ENCODE data around the gene TAB2. TPM values are rescaled to one million over a fixed set of nuclear protein-coding genes. Genes with fewer than 3 reads are reported as not detected.
"Not testable (repeated sequence)": the region's sequence is repeated elsewhere in the genome, so short reads cannot be mapped to it uniquely, and the experiment has no call there.

The TAB2 gene
- total and polyA plus RNA-seq, 9 donors = 31.2 to 67.6 (median 55.9) TPM

DNA sequence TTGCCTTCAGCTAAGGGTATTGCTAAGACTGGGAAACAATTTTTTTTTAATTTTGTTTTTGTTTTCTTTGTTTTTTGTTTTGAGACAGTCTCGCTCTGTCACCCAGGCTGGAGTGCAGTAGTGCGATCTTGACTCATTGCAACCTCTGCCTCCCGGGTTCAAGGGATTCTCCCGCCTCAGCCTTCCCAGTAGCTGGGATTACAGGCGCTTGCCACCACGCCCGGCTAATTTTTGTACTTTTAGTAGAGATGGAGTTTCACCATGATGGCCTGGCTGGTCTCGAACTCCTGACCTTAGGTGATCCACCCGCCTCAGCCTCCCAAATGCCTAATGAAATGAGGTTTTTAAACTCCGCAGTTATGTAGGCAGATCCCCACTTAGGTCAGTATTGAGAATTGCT is 2.5 kb downstream of the TAB2 start:
- not testable (repeated sequence) for H3K27ac ChIP-seq (ENCODE audit: low read length); H3K27me3 ChIP-seq (ENCODE audit: control insufficient read depth, insufficient read depth, low read length); DNase-seq; H3K36me3 ChIP-seq (ENCODE audit: control insufficient read depth, insufficient read depth, low read length); H3K4me3 ChIP-seq (ENCODE audit: low read length); H3K4me1 ChIP-seq (ENCODE audit: control insufficient read depth, insufficient read depth, low read length); H3K9me3 ChIP-seq (replicated peaks; ENCODE audit: control insufficient read depth, low read depth, low read length)
- no CpG with 5 or more reads among the region's 10 CpGs for WGBS (ENCODE audit: insufficient coverage)

DNA sequence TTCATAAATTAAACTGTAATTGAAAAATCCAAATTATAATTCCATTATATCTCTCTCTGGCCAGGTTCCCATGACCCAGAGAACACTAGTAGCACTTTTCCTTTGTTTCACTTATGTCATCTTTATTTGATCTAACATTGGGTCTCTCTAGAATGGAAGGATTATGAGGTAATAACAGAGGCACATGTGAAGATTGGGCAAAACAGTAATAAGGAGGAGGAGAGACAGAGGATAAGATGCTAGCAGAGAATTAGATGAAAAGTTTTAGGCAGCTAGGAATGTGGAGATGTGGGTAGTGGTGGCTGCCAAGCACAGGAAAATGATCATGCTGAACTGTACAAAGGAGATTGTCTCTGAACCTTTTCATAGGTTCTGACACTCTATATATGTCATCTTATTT is 3.3 kb downstream of the TAB2 start:
- Histone ChIP-seq H3K9me3 (replicated peaks; ENCODE audit: control insufficient read depth, low read depth, low read length) (no peaks in the 10 kb centered on the region), H3K4me1 (ENCODE audit: control insufficient read depth, insufficient read depth, low read length) (no peaks in the 10 kb centered on the region), H3K27me3 (ENCODE audit: control insufficient read depth, insufficient read depth, low read length) (no peaks in the 10 kb centered on the region), H3K36me3 (ENCODE audit: control insufficient read depth, insufficient read depth, low read length) (no peaks in the 10 kb centered on the region), H3K4me3 (ENCODE audit: low read length) (no peak overlapping the region), H3K27ac (ENCODE audit: low read length) (no peak overlapping the region)
- DNase-seq = no peak

DNA sequence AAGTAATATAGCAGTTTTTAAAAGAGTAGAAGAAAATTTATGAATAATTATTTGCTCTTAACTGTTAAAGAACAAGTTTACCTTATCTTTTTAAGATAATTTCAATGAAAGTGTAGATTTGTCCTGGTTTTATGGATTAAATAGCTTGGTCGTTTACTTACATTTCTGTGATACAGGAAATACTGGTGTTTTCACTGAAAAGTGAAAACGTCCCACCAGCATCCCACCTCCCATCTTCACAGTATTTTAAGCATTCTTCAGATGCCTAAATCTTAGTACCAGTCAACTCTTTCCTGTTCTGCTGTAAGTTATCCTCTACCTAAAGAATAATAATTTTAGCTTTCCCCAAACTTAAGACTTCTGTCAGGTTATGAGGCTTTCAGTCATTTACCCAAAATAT is 5.8 kb downstream of the TAB2 start:
- H3K9me3 ChIP-seq (replicated peaks; ENCODE audit: control insufficient read depth, low read depth, low read length) = no peaks in the 10 kb centered on the region
- H3K4me1 ChIP-seq (ENCODE audit: control insufficient read depth, insufficient read depth, low read length) = no peaks in the 10 kb centered on the region
- DNase-seq = no peak
- no peaks in the 10 kb centered on the region for H3K27me3 ChIP-seq (ENCODE audit: control insufficient read depth, insufficient read depth, low read length)
- H3K27ac ChIP-seq (ENCODE audit: low read length) = no peak overlapping the region
- 50% methylated on average over 1 of the region's 2 CpGs for WGBS (ENCODE audit: insufficient coverage)
- no peak overlapping the region for H3K4me3 ChIP-seq (ENCODE audit: low read length)
- H3K36me3 ChIP-seq (ENCODE audit: control insufficient read depth, insufficient read depth, low read length) = no peaks in the 10 kb centered on the region

DNA sequence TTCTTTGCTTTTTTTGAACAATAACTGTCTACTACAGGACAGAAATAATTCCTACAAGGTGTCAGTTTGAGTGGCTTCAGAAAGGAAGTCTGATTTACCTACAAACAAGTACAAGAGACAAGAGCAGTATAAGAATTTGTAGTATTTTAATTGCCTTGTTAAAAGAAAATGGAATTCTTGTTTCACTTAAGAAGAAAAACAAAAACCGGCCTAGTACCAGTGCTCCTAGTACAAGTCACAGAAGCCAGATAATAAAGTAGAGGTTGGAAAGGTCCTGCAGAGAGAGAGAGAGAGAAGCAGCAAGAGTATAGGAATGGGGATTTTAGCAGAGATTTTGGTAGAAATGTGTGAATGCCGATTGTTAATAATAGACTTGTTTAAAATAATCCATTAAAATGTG is 6.4 kb downstream of the TAB2 start:
- no CpG with 5 or more reads among the region's 2 CpGs for WGBS (ENCODE audit: insufficient coverage)
- no peaks in the 10 kb centered on the region for H3K4me1 ChIP-seq (ENCODE audit: control insufficient read depth, insufficient read depth, low read length)
- no peak overlapping the region for H3K4me3 ChIP-seq (ENCODE audit: low read length)
- no peak for DNase-seq
- no peaks in the 10 kb centered on the region for H3K9me3 ChIP-seq (replicated peaks; ENCODE audit: control insufficient read depth, low read depth, low read length)
- H3K27ac ChIP-seq (ENCODE audit: low read length) = no peak overlapping the region
- no peaks in the 10 kb centered on the region for H3K27me3 ChIP-seq (ENCODE audit: control insufficient read depth, insufficient read depth, low read length)
- no peaks in the 10 kb centered on the region for H3K36me3 ChIP-seq (ENCODE audit: control insufficient read depth, insufficient read depth, low read length)

DNA sequence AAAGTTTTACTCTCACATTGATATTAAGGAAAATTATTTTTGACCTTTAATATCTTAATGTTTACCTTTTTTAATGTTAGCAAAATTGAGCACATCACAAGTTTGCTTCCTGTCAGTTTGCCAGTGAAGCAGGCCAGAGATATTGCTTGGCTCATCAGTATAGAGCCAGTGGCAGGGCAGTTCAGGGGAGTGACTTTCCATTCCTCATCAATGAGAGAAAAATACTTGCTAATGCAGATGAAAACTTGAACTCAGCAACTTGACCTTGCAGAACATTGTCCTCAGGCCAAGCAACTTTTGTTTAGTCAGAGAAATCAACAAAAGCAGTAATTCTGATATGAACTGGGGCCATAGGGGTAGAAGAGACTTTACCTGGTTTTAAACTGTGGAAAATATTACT is 6.9 kb downstream of the TAB2 start:
- DNase-seq = peak; percentile 28
- no peaks in the 10 kb centered on the region for H3K9me3 ChIP-seq (replicated peaks; ENCODE audit: control insufficient read depth, low read depth, low read length)
- H3K36me3 ChIP-seq (ENCODE audit: control insufficient read depth, insufficient read depth, low read length) = no peaks in the 10 kb centered on the region
- H3K27ac ChIP-seq (ENCODE audit: low read length) = no peak overlapping the region
- no peaks in the 10 kb centered on the region for H3K27me3 ChIP-seq (ENCODE audit: control insufficient read depth, insufficient read depth, low read length)
- H3K4me1 ChIP-seq (ENCODE audit: control insufficient read depth, insufficient read depth, low read length) = no peaks in the 10 kb centered on the region
- no peak overlapping the region for H3K4me3 ChIP-seq (ENCODE audit: low read length)

DNA sequence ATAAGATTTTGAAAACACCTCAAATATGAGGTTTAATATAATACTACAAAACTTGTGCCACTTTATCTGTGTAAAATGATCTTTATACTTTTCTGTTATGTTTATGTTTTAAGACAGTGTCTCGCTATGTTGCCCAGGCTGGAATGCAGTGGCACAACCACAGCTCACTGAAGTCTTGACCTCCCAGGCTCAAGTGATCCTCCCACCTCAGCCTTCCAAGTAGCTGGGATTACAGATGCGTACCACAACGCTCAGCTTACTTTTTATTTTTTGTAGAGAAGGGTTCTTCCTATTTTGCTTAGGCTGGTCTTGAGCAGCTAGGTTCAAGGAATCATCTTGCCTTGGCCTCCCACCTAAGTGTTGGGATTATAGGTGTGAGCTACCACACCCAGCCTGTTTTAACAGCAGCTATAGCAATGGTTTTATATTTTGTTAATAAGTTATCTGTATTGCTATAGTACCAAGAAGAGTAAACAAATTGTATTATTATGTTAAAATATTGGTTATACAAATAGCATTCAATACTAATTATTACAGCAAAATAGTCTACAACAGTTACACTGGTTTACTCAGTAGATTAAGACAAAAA is 8.2 kb downstream of the TAB2 start:
- Histone ChIP-seq H3K27me3 (ENCODE audit: control insufficient read depth, insufficient read depth, low read length) (no peaks in the 10 kb centered on the region), H3K4me3 (ENCODE audit: low read length) (no peak overlapping the region), H3K36me3 (ENCODE audit: control insufficient read depth, insufficient read depth, low read length) (no peaks in the 10 kb centered on the region), H3K9me3 (replicated peaks; ENCODE audit: control insufficient read depth, low read depth, low read length) (no peaks in the 10 kb centered on the region), H3K4me1 (ENCODE audit: control insufficient read depth, insufficient read depth, low read length) (no peaks in the 10 kb centered on the region), H3K27ac (ENCODE audit: low read length) (no peak overlapping the region)
- no CpG with 5 or more reads among the region's 3 CpGs for WGBS (ENCODE audit: insufficient coverage)
- DNase-seq = no peak

DNA sequence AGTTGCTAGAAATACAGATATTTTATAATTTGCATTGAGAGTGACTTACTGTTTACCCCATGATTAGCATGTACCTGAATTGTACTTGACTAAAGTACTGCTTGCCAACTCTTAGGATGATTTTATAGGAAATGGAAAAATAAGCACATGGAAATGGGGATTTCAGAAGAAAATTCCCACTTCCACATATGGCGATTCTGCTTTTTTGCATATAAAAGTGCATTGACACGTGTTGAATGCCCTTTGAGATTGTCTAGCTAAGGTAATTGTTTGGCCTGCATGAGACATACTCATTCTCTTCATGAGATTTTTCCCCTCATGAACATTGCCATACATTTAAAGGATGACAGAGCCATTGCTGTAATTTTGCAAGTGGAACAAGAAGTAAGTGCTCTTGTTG is 10.1 kb downstream of the TAB2 start:
- no peaks in the 10 kb centered on the region for H3K36me3 ChIP-seq (ENCODE audit: control insufficient read depth, insufficient read depth, low read length)
- no peak for DNase-seq
- H3K27ac ChIP-seq (ENCODE audit: low read length) = no peak overlapping the region
- no CpG with 5 or more reads among the region's 2 CpGs for WGBS (ENCODE audit: insufficient coverage)
- no peak overlapping the region for H3K4me3 ChIP-seq (ENCODE audit: low read length)
- no peaks in the 10 kb centered on the region for H3K27me3 ChIP-seq (ENCODE audit: control insufficient read depth, insufficient read depth, low read length)
- no peaks in the 10 kb centered on the region for H3K9me3 ChIP-seq (replicated peaks; ENCODE audit: control insufficient read depth, low read depth, low read length)
- no peaks in the 10 kb centered on the region for H3K4me1 ChIP-seq (ENCODE audit: control insufficient read depth, insufficient read depth, low read length)

DNA sequence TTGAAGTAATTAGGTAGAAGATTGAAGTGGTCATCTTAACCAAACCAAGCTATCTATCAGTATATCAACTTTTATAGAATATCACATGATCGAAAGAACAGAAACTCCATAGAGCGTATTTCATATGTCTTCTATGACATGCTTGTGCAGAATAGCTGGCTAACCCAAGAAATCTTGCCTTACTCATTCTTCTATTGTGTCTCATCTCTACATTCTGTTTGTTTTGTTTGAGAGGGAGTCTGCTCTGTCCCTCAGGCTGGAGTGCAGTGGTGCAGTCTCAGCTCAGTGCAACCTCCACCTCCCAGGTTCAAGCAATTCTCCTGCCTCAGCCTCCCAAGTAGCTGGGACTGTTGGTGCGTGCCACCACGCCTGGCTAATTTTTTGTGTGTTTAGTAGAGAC is 10.6 kb downstream of the TAB2 start:
- Histone ChIP-seq H3K9me3 (replicated peaks; ENCODE audit: control insufficient read depth, low read depth, low read length) (no peaks in the 10 kb centered on the region), H3K4me1 (ENCODE audit: control insufficient read depth, insufficient read depth, low read length) (no peaks in the 10 kb centered on the region), H3K36me3 (ENCODE audit: control insufficient read depth, insufficient read depth, low read length) (no peaks in the 10 kb centered on the region), H3K27me3 (ENCODE audit: control insufficient read depth, insufficient read depth, low read length) (no peaks in the 10 kb centered on the region), H3K4me3 (ENCODE audit: low read length) (no peak overlapping the region), H3K27ac (ENCODE audit: low read length) (no peak overlapping the region)
- DNase-seq = no peak
- WGBS (ENCODE audit: insufficient coverage) = no CpG with 5 or more reads among the region's 4 CpGs

DNA sequence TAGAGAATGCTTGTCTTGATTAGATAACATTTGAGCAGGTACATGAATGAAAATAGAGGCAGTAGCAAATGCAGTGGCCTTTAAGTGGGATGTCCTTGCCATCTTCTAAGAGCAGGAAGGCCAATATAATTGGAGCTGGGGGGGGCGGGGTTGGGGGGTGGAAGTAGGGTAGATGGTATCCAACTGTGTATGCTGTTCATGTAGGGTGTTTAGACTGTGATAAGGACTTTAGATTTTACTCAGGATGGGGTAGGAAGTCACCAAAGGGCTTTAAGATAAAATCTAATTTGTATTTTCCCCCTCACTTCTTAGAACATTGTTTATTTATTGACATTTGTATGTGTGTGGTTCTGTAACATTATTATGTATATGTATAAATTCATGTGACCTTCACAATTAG is 12.0 kb downstream of the TAB2 start:
- Histone ChIP-seq H3K36me3 (ENCODE audit: control insufficient read depth, insufficient read depth, low read length) (no peaks in the 10 kb centered on the region), H3K27ac (ENCODE audit: low read length) (no peak overlapping the region), H3K9me3 (replicated peaks; ENCODE audit: control insufficient read depth, low read depth, low read length) (no peaks in the 10 kb centered on the region), H3K4me1 (ENCODE audit: control insufficient read depth, insufficient read depth, low read length) (no peaks in the 10 kb centered on the region), H3K27me3 (ENCODE audit: control insufficient read depth, insufficient read depth, low read length) (no peaks in the 10 kb centered on the region), H3K4me3 (ENCODE audit: low read length) (no peak overlapping the region)
- no CpG with 5 or more reads among the region's 1 CpG for WGBS (ENCODE audit: insufficient coverage)
- no peak for DNase-seq

DNA sequence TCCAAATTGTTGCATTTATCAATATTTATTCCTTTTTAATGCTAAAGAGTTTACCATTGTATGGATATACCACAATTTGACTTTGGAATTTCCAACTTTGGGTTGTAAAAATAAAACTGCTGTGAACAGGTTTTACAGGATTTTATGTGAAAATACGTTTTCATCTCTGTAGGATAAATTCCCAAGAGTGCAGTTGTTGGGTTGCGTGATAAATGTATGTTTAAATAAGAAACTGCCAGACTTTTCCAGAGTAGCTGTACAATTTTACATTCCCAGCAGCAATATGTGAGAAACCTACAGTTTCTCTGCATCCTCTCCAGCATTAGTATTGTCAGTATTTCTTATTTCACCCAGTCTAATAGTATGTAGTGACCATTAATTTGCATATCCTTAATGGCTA is 12.6 kb downstream of the TAB2 start:
- no peaks in the 10 kb centered on the region for H3K27me3 ChIP-seq (ENCODE audit: control insufficient read depth, insufficient read depth, low read length)
- H3K4me3 ChIP-seq (ENCODE audit: low read length) = no peak overlapping the region
- WGBS (ENCODE audit: insufficient coverage) = no CpG with 5 or more reads among the region's 2 CpGs
- H3K4me1 ChIP-seq (ENCODE audit: control insufficient read depth, insufficient read depth, low read length) = no peaks in the 10 kb centered on the region
- H3K9me3 ChIP-seq (replicated peaks; ENCODE audit: control insufficient read depth, low read depth, low read length) = no peaks in the 10 kb centered on the region
- no peak overlapping the region for H3K27ac ChIP-seq (ENCODE audit: low read length)
- H3K36me3 ChIP-seq (ENCODE audit: control insufficient read depth, insufficient read depth, low read length) = no peaks in the 10 kb centered on the region
- no peak for DNase-seq

DNA sequence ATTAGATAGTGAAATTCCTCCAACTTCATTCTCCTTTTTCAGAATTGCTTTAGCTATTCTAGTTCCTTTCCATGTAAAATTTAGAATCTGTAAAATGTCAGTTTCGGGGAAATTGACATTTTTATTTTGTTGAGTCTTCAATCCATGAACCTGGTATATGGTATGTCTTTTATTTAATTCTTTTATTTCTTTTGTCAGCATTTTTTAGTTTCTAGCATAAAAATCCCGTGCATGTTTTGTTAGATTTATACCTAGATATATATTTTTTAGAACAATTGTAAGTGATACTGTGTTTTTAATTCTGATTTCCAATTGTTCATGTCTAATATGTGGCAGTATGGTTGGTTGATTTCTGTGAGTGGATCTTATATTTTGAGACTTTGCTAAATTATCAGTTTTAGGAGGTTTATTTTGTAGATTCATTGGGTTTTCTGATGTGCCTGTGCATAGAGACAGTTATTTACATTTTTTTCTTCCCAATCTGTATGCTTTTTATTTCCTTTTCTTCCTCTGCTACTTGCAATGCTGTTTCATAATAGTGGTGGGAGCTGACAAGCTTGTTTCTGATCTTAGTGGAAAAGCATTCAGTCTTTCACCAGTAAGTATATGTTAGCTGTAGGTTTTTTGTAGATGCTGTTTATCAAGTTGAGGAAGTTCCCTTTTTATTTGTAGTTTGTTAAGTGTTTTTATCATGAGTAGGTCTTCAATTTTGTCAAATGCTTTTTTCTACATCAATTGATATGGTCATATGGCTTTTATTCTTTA is 13.7 kb downstream of the TAB2 start:
- Histone ChIP-seq H3K4me1 (ENCODE audit: control insufficient read depth, insufficient read depth, low read length) (no peaks in the 10 kb centered on the region), H3K4me3 (ENCODE audit: low read length) (no peak overlapping the region), H3K27ac (ENCODE audit: low read length) (no peak overlapping the region), H3K27me3 (ENCODE audit: control insufficient read depth, insufficient read depth, low read length) (no peaks in the 10 kb centered on the region), H3K9me3 (replicated peaks; ENCODE audit: control insufficient read depth, low read depth, low read length) (no peaks in the 10 kb centered on the region), H3K36me3 (ENCODE audit: control insufficient read depth, insufficient read depth, low read length) (no peaks in the 10 kb centered on the region)
- no CpG with 5 or more reads among the region's 2 CpGs for WGBS (ENCODE audit: insufficient coverage)
- no peak for DNase-seq

All from muscle of leg (tissue), 11 donors.